H1 (cell line): ENCODE results near the gene HLF. TPM values are rescaled to one million over a fixed set of nuclear protein-coding genes. Genes with fewer than 3 reads are reported as not detected.

ENCODE experiments used
- CTCF ChIA-PET: fragments of 300-600 bp; sonication (Branson Sonifier 250); formaldehyde crosslinking; loops from one replicate; lab custom pipeline; 2021; ENCODE audit not compliant: partially characterized antibody; lab: Charles Lee
- POLR2A ChIA-PET: fragments of 300-600 bp; sonication (Branson Sonifier 250); formaldehyde crosslinking; loops from one replicate; lab custom pipeline; 2021; ENCODE audit warnings: inconsistent platforms; ENCODE audit not compliant: partially characterized antibody; lab: Charles Lee
- DNase-seq, 2 experiments: peaks; one replicate each; pipeline versions ENCODE4 v3.0.0 to v3.0.0-alpha.2; 2010 to 2022; ENCODE audit warnings: low spot score in 2 of 2, low read depth in 1 of 2, mixed read lengths in 1 of 2
- FAIRE-seq: peaks from 2 replicates; lab custom pipeline; 2011; peaks lifted over from hg19 to GRCh38; lab: Jason Lieb, UNC
- H2AFZ ChIP-seq: 2 replicates; pipeline ENCODE4 v1.8.1; 2012; ENCODE audit warnings: low read length, inconsistent platforms
- H2AK5ac ChIP-seq: 2 replicates; pipeline ENCODE4 v1.6.1; 2013; ENCODE audit warnings: low read depth, low read length
- H2BK120ac ChIP-seq: replicated peaks from 2 replicates; pipeline ENCODE3; 2013; ENCODE audit warnings: low read depth, low read length, inconsistent platforms
- H2BK12ac ChIP-seq: 2 replicates; pipeline ENCODE4 v1.6.1; 2013; ENCODE audit warnings: low read depth, low read length
- H2BK15ac ChIP-seq: 2 replicates; pipeline ENCODE4 v1.6.1; 2013; ENCODE audit warnings: low read length
- H2BK20ac ChIP-seq: 2 replicates; pipeline ENCODE4 v1.6.1; 2013; ENCODE audit warnings: low read length
- H2BK5ac ChIP-seq: 2 replicates; pipeline ENCODE4 v1.6.1; 2013; ENCODE audit warnings: low read depth, low read length
- H3K14ac ChIP-seq: 2 replicates; pipeline ENCODE4 v1.6.1; 2013; ENCODE audit warnings: inconsistent platforms; ENCODE audit not compliant: insufficient read length
- H3K18ac ChIP-seq: 2 replicates; pipeline ENCODE4 v1.6.1; 2013; ENCODE audit warnings: low read length; ENCODE audit errors: extremely low read depth
- H3K23ac ChIP-seq: 2 replicates; pipeline ENCODE4 v1.6.1; 2013; ENCODE audit warnings: inconsistent platforms; ENCODE audit not compliant: insufficient read length
- H3K23me2 ChIP-seq: 2 replicates; pipeline ENCODE4 v1.6.1; 2013; ENCODE audit warnings: low read depth, low read length
- H3K27ac ChIP-seq: 2 replicates; pipeline ENCODE4 v1.6.1; 2011; ENCODE audit warnings: low read depth, low read length, inconsistent platforms
- H3K27me3 ChIP-seq, 4 experiments: replicated peaks in 1 of 4; 1 replicate in 1 of 4; 2 replicates in 3 of 4; pipeline versions ENCODE4 v1.6.1 to v1.8.1; 2011 to 2013; ENCODE audit warnings: low read length in 3 of 4, mild to moderate bottlenecking in 3 of 4, inconsistent platforms in 2 of 4, mixed read lengths in 2 of 4, moderate library complexity in 1 of 4; ENCODE audit not compliant: control insufficient read depth in 3 of 4, insufficient read depth in 3 of 4; ENCODE audit errors: extremely low read depth in 1 of 4
- H3K36me3 ChIP-seq, 4 experiments: 2 replicates each; pipeline versions ENCODE4 v1.6.1 to v1.8.1; 2011 to 2013; ENCODE audit warnings: mild to moderate bottlenecking in 4 of 4, low read length in 3 of 4, moderate library complexity in 2 of 4, control low read depth in 1 of 4, inconsistent platforms in 1 of 4; ENCODE audit not compliant: insufficient read depth in 4 of 4, control insufficient read depth in 2 of 4
- H3K4ac ChIP-seq: replicated peaks from 2 replicates; pipeline ENCODE3; 2013; ENCODE audit warnings: low read length, low read depth, mixed read lengths, inconsistent platforms; ENCODE audit not compliant: insufficient read length
- H3K4me1 ChIP-seq, 4 experiments: replicated peaks in 1 of 4; 1 replicate in 1 of 4; 2 replicates in 3 of 4; pipeline versions ENCODE4 v1.6.1 to v1.8.1; 2011 to 2013; ENCODE audit warnings: low read length in 3 of 4, inconsistent platforms in 2 of 4, mixed read lengths in 1 of 4; ENCODE audit not compliant: insufficient read depth in 4 of 4, control insufficient read depth in 3 of 4
- H3K4me2 ChIP-seq, 2 experiments: 2 replicates each; pipeline versions ENCODE4 v1.6.1 to v1.8.1; 2011 to 2013; ENCODE audit warnings: low read depth in 2 of 2, low read length in 2 of 2, control low read depth in 1 of 2, inconsistent platforms in 1 of 2, mild to moderate bottlenecking in 1 of 2; ENCODE audit not compliant: insufficient read depth in 1 of 2
- H3K4me3 ChIP-seq, 4 experiments: fragments of 200-600, 300-600 bp in 1 of 4; sonication (generic), shearing (Covaris generic), sonication (Bioruptor Twin) in 1 of 4; 2 replicates each; pipeline versions ENCODE4 v1.5.1 to v1.8.1; 2011 to 2016; ENCODE audit warnings: low read length in 4 of 4, low read depth in 3 of 4, control low read depth in 2 of 4, inconsistent platforms in 2 of 4, mild to moderate bottlenecking in 2 of 4, mixed read lengths in 1 of 4, moderate library complexity in 1 of 4; ENCODE audit not compliant: insufficient read depth in 2 of 4; ENCODE audit errors: extremely low read depth in 1 of 4
- H3K56ac ChIP-seq: replicated peaks from 2 replicates; pipeline ENCODE3; 2013; ENCODE audit warnings: low read depth, mild to moderate bottlenecking, mixed read lengths, low read length, inconsistent platforms; ENCODE audit not compliant: insufficient read length
- H3K79me1 ChIP-seq: 2 replicates; pipeline ENCODE4 v1.6.1; 2013; ENCODE audit warnings: low read depth, low read length, control low read depth
- H3K79me2 ChIP-seq, 2 experiments: 2 replicates each; pipeline versions ENCODE4 v1.6.1 to v1.8.1; 2012 to 2013; ENCODE audit warnings: low read length in 2 of 2, mild to moderate bottlenecking in 2 of 2, inconsistent platforms in 1 of 2; ENCODE audit not compliant: insufficient read depth in 2 of 2, control insufficient read depth in 1 of 2
- H3K9ac ChIP-seq, 4 experiments: replicated peaks in 1 of 4; 1 replicate in 1 of 4; 2 replicates in 3 of 4; pipeline versions ENCODE4 v1.6.1 to v1.8.1; 2011 to 2013; ENCODE audit warnings: low read depth in 3 of 4, low read length in 3 of 4, control low read depth in 2 of 4, mild to moderate bottlenecking in 2 of 4, moderate library complexity in 2 of 4, inconsistent platforms in 1 of 4; ENCODE audit errors: extremely low read depth in 1 of 4
- H3K9me3 ChIP-seq, 2 experiments: 2 replicates each; pipeline versions ENCODE4 v1.6.1 to v1.8.1; 2012 to 2013; ENCODE audit warnings: mild to moderate bottlenecking in 2 of 2, moderate library complexity in 2 of 2, control low read depth in 1 of 2, inconsistent platforms in 1 of 2, low read depth in 1 of 2, low read length in 1 of 2, mixed read lengths in 1 of 2; ENCODE audit not compliant: insufficient read depth in 2 of 2
- H4K20me1 ChIP-seq, 2 experiments: replicated peaks in 1 of 2; 2 replicates each; pipeline versions ENCODE3 to v1.8.1; 2011 to 2013; ENCODE audit warnings: inconsistent platforms in 2 of 2, low read length in 2 of 2, mild to moderate bottlenecking in 1 of 2; ENCODE audit not compliant: insufficient read depth in 2 of 2, control insufficient read depth in 1 of 2
- H4K5ac ChIP-seq: 2 replicates; pipeline ENCODE4 v1.6.1; 2013; ENCODE audit warnings: low read length, low read depth, mixed read lengths, inconsistent platforms; ENCODE audit not compliant: insufficient read length
- H4K8ac ChIP-seq: 2 replicates; pipeline ENCODE4 v1.8.0; 2013; ENCODE audit warnings: mild to moderate bottlenecking, moderate library complexity, low read length, inconsistent platforms; ENCODE audit not compliant: insufficient read depth; ENCODE audit errors: extremely low read depth
- H4K91ac ChIP-seq: replicated peaks from 2 replicates; pipeline ENCODE3; 2013; ENCODE audit warnings: low read length, mixed read lengths, inconsistent platforms; ENCODE audit not compliant: insufficient read length
- ASH2L ChIP-seq: fragments of 200-600, 300-600 bp; sonication (generic); IDR thresholded peaks from one replicate; pipeline ENCODE4 v1.7.1; 2017; ENCODE audit warnings: low read length
- ATF2 ChIP-seq: IDR thresholded peaks from 2 replicates; pipeline ENCODE4 v1.6.1; 2012; ENCODE audit warnings: low read length, inconsistent platforms
- ATF3 ChIP-seq: IDR thresholded peaks from 2 replicates; pipeline ENCODE4 v1.6.1; 2011; ENCODE audit warnings: low read depth, mild to moderate bottlenecking, low read length; ENCODE audit not compliant: insufficient read depth
- MAX ChIP-seq: IDR thresholded peaks from 2 replicates; pipeline ENCODE4 v1.6.1; 2012; ENCODE audit warnings: inconsistent platforms
- NANOG ChIP-seq: IDR thresholded peaks from 2 replicates; pipeline ENCODE4 v1.6.1; 2011; ENCODE audit warnings: low read length, low read depth, mild to moderate bottlenecking, inconsistent platforms; ENCODE audit not compliant: insufficient read depth, poor library complexity, severe bottlenecking
- SP1 ChIP-seq: IDR thresholded peaks from 2 replicates; pipeline ENCODE4 v1.6.1; 2011; ENCODE audit warnings: low read depth, low read length
- ZNF274 ChIP-seq: IDR thresholded peaks from 2 replicates; pipeline ENCODE4 v1.7.0; 2012; ENCODE audit warnings: low read length, borderline replicate concordance; ENCODE audit errors: extremely low read depth
- WGBS, 2 experiments: shearing (Covaris generic) in 1 of 2; methylation state at CpG; one replicate each; pipeline versions ENCODE4 v1.1.6 to v1.1.7; 2013 to 2015; ENCODE audit warnings: low lambda C conversion rate in 2 of 2, mixed read lengths in 2 of 2, inconsistent platforms in 1 of 2, low coverage in 1 of 2, missing lambda C conversion rate in 1 of 2; ENCODE audit not compliant: insufficient replicate concordance in 2 of 2, insufficient coverage in 1 of 2, insufficient read length in 1 of 2; ENCODE audit errors: extremely low coverage in 1 of 2, missing lambda C conversion rate in 1 of 2; 5-methylcytosine and 5-hydroxymethylcytosine counted together
- polyA plus RNA-seq, 7 experiments: library from polyadenylated mRNA; depleted of rRNA in 3 of 7; stranded (reverse) in 5 of 7; unstranded in 2 of 7; fragments of >200 nt in 5 of 7; fragments of 200-250 nt in 2 of 7; gene quantifications; 1 replicate in 5 of 7; 2 replicates in 1 of 7; 4 replicates in 1 of 7; pipeline versions ENCODE4 v1.2.1 to v1.2.3, GENCODE V29; 2011 to 2013; ENCODE audit warnings: missing spikeins in 2 of 7, mixed read lengths in 2 of 7
- total RNA-seq: library from RNA; stranded (reverse); fragmentation: NEBNext Ultra II Directional; extraction: Animal tissue kit (Norgen Biotek cat#: 25700); gene quantifications from 2 replicates; pipeline ENCODE4 v1.2.1, GENCODE V29; 2021

Gene HLF
- total and polyA plus RNA-seq, 2 of the 8 experiments (the other 6 are each of a cell fraction or from before 2014, with no cell fraction given), result 0.39 to 0.60 TPM

GRCh38 chr17:55281649-55282378, 17.1 kb downstream of the HLF start:
- no peaks in the 10 kb centered on the region for H3K79me1 ChIP-seq
- no peak overlapping the region for H4K5ac ChIP-seq
- CTCF ChIA-PET, result interaction anchor here (1.1 to 1.4 kb wide), 2 partner anchors 13 to 276 kb away, joined by 3 read pairs; no protein-coding TSS in a partner anchor
- no peak overlapping the region for H4K91ac ChIP-seq
- no peak overlapping the region for H3K27ac ChIP-seq
- H3K4ac ChIP-seq, result no peak overlapping the region
- TF ChIP-seq ASH2L (no peak), ZNF274 (no peak), MAX (no peak), ATF2 (no peak), ATF3 (no peak), NANOG (no peak), SP1 (no peak)
- no peak overlapping the region for H3K56ac ChIP-seq
- H3K36me3 ChIP-seq, result no peaks in the 10 kb centered on the region
- H3K18ac ChIP-seq, result no peak overlapping the region
- H2AK5ac ChIP-seq, result no peak overlapping the region
- no peaks in the 10 kb centered on the region for H3K27me3 ChIP-seq
- no peak overlapping the region for H2BK20ac ChIP-seq
- WGBS, 2 experiments, result 91% methylated on average over 8 of the region's 8 CpGs; no CpG with 5 or more reads in 1 of the 2 experiments
- no peak overlapping the region for H3K23ac ChIP-seq
- no peak overlapping the region for H2AFZ ChIP-seq
- no peak for FAIRE-seq
- POLR2A ChIA-PET, result no interaction called here
- no peak overlapping the region for H2BK12ac ChIP-seq
- H2BK5ac ChIP-seq, result no peak overlapping the region
- no peak overlapping the region for H2BK15ac ChIP-seq
- no peak overlapping the region for H3K4me2 ChIP-seq
- H3K9ac ChIP-seq, result no peak overlapping the region
- no peak overlapping the region for H2BK120ac ChIP-seq
- no peaks in the 10 kb centered on the region for H3K9me3 ChIP-seq
- H3K14ac ChIP-seq, result no peak overlapping the region
- H3K79me2 ChIP-seq, result no peaks in the 10 kb centered on the region
- H3K4me3 ChIP-seq, result no peak overlapping the region; a peak in 1 of 8 replicates
- no peaks in the 10 kb centered on the region for H4K20me1 ChIP-seq
- H3K23me2 ChIP-seq, result no peaks in the 10 kb centered on the region
- H3K4me1 ChIP-seq, result peaks cover 0 to 5% (median 0%) of the 10 kb centered on the region in 4 experiments; a peak in 1 of 7 replicates
- no peak overlapping the region for H4K8ac ChIP-seq
- DNase-seq, result no peak
